Esophagus muscularis mucosa (tissue), 4 donors: Measurements from ENCODE around the gene ADAM22. TPM values are rescaled to one million over a fixed set of nuclear protein-coding genes. Genes with fewer than 3 reads are reported as not detected.

Source experiments
- DNase-seq: peaks from one replicate; pipeline ENCODE4 v3.0.0-alpha.2; 2017; ENCODE audit errors: extremely low spot score
- H3K27ac ChIP-seq, 4 donors: fragments of 200-600 bp; sonication (generic); replicated peaks in 1 of 4; 1 replicate in 3 of 4; 2 replicates in 1 of 4; pipeline ENCODE4 v1.5.1; 2016 to 2019; ENCODE audit warnings: mild to moderate bottlenecking in 1 of 4
- H3K27me3 ChIP-seq, 4 donors: fragments of 200-600 bp; sonication (generic); one replicate each; pipeline versions ENCODE4 v1.5.1 to v1.6.0; 2016 to 2019
- H3K36me3 ChIP-seq, 4 donors: fragments of 200-600 bp; sonication (generic); one replicate each; pipeline ENCODE4 v1.5.1; 2016 to 2019
- H3K4me1 ChIP-seq, 4 donors: fragments of 200-600 bp; sonication (generic); one replicate each; pipeline ENCODE4 v1.5.1; 2016 to 2019
- H3K4me3 ChIP-seq, 4 donors: fragments of 200-600 bp; sonication (generic); 1 replicate in 2 of 4; 2 replicates in 2 of 4; pipeline ENCODE4 v1.5.1; 2016 to 2019; ENCODE audit warnings: mild to moderate bottlenecking in 4 of 4, moderate library complexity in 1 of 4
- H3K9me3 ChIP-seq, 4 donors: fragments of 200-600 bp; sonication (generic); 1 replicate in 3 of 4; 2 replicates in 1 of 4; pipeline ENCODE4 v1.5.1; 2016 to 2019
- EP300 ChIP-seq: sonication (generic); formaldehyde crosslinking; IDR thresholded peaks from one replicate; pipeline ENCODE4 v1.6.1; 2017; ENCODE audit warnings: antibody characterized with exemption
- POLR2A ChIP-seq: fragments of 450-650 bp; IDR thresholded peaks from one replicate; pipeline ENCODE4 v1.6.1; 2017; ENCODE audit warnings: antibody characterized with exemption, moderate library complexity, mild to moderate bottlenecking, low read depth
- POLR2AphosphoS5 ChIP-seq, 2 donors: sonication (generic); formaldehyde crosslinking; IDR thresholded peaks; one replicate each; pipeline ENCODE4 v1.6.1; 2017; ENCODE audit warnings: antibody characterized with exemption in 2 of 2
- WGBS: methylation state at CpG from one replicate; pipeline ENCODE4 v1.1.5; 2018; 5-methylcytosine and 5-hydroxymethylcytosine counted together
- intact Hi-C: fragments of 100-400 bp; cut with DNase I; formaldehyde crosslinking; loops from one replicate; pipeline ENCODE4 v1.15.1; 2023
- total RNA-seq, 4 donors: library from RNA; depleted of rRNA; stranded (reverse); fragments of >200 nt; gene quantifications; one replicate each; pipeline versions ENCODE4 v1.1.0 to v1.2.1, GENCODE V29; 2016
- TF ChIP-seq, protein P1 (sequence below), 3 experiments: fragments of 200-600 bp in 2 of 3; fragments of 450-650 bp in 1 of 3; sonication (generic) in 2 of 3; IDR thresholded peaks; one replicate each; pipeline ENCODE4 v1.5.1; 2017 to 2019; ENCODE audit warnings: antibody characterized with exemption in 3 of 3, mild to moderate bottlenecking in 2 of 3, moderate library complexity in 1 of 3

Gene ADAM22
- total RNA-seq, 4 donors from 2014 or later: 1.0 to 3.3 (median 1.9) TPM

DNA sequence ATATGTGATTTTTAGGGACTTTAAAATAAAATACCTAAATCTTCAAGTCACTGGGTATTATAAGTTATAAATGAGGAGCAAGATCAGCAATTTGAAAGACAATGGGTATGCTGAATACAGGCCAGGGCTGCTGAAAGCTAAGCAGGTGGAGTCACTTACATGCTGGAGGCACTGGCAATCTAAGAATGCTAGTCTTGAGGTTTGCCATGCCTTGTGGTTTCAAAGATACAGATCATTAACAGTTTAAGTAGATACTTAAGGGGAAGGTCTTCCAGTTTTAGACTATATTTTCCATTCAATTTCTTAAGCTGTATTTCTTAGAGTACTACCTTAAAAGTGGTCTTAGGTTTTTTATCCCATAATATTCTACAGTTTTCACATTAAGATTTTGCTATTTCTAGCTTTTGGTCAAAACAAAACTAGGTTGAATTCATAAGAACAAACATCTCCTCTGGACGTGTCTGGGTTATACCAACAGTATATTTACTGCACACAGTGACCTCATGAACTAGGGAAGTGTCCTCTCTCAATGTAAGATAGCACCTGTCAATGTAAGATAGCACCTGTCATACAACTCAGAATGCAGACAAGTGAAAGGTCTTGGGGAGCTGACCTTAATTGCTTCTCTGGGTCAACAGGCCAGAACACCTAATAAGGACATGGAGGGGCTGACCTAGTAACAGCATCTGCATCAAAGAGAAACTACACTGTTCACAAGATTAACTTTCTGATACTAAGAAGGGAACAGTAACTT lies 283.8 kb downstream of the ADAM22 start:
- H3K36me3 ChIP-seq: peaks cover 3 to 42% (median 30%) of the 10 kb centered on the region in 4 donors
- intact Hi-C loops: no loop called here
- WGBS: 59% methylated on average over 1 of the region's 1 CpG
- H3K27ac ChIP-seq: peak overlapping the region in 1 of 4 donors; percentile 89
- H3K27me3 ChIP-seq: no peaks in the 10 kb centered on the region
- peaks cover 8 to 31% (median 21%) of the 10 kb centered on the region in 4 donors for H3K4me1 ChIP-seq
- TF ChIP-seq POLR2A (no peak), POLR2AphosphoS5 (IDR thresholded peaks at IDR 0.05) (no peak), EP300 (no peak)
- TF ChIP-seq, protein P1, sequence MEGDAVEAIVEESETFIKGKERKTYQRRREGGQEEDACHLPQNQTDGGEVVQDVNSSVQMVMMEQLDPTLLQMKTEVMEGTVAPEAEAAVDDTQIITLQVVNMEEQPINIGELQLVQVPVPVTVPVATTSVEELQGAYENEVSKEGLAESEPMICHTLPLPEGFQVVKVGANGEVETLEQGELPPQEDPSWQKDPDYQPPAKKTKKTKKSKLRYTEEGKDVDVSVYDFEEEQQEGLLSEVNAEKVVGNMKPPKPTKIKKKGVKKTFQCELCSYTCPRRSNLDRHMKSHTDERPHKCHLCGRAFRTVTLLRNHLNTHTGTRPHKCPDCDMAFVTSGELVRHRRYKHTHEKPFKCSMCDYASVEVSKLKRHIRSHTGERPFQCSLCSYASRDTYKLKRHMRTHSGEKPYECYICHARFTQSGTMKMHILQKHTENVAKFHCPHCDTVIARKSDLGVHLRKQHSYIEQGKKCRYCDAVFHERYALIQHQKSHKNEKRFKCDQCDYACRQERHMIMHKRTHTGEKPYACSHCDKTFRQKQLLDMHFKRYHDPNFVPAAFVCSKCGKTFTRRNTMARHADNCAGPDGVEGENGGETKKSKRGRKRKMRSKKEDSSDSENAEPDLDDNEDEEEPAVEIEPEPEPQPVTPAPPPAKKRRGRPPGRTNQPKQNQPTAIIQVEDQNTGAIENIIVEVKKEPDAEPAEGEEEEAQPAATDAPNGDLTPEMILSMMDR (IDR thresholded peaks at IDR 0.05): no peak
- DNase-seq: no peak
- H3K4me3 ChIP-seq: peak overlapping the region in 3 of 4 donors; percentile 75 to 98 (median 86)
- no peaks in the 10 kb centered on the region for H3K9me3 ChIP-seq

DNA sequence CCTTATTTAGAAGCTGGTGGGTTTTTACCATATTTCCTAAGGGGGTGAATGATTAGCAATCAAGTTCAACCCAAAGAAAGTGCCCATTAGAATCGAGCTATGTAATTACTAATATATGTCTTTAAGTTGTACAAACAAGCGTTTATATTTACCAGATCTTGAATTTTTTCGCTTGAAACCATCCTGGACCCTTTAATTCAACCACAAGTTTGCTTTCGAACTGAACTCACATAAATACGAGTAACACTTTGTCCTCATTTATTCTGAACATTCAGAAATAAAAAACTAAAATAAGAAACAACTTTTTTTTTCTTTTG lies 284.3 kb downstream of the ADAM22 start:
- TF ChIP-seq EP300 (no peak), POLR2AphosphoS5 (IDR thresholded peaks at IDR 0.05) (no peak), POLR2A (no peak)
- TF ChIP-seq, protein P1 (IDR thresholded peaks at IDR 0.05): no peak
- peak overlapping the region in 3 of 4 donors; percentile 36 to 89 (median 72) for H3K27ac ChIP-seq
- 56% methylated on average over 5 of the region's 5 CpGs for WGBS

DNA sequence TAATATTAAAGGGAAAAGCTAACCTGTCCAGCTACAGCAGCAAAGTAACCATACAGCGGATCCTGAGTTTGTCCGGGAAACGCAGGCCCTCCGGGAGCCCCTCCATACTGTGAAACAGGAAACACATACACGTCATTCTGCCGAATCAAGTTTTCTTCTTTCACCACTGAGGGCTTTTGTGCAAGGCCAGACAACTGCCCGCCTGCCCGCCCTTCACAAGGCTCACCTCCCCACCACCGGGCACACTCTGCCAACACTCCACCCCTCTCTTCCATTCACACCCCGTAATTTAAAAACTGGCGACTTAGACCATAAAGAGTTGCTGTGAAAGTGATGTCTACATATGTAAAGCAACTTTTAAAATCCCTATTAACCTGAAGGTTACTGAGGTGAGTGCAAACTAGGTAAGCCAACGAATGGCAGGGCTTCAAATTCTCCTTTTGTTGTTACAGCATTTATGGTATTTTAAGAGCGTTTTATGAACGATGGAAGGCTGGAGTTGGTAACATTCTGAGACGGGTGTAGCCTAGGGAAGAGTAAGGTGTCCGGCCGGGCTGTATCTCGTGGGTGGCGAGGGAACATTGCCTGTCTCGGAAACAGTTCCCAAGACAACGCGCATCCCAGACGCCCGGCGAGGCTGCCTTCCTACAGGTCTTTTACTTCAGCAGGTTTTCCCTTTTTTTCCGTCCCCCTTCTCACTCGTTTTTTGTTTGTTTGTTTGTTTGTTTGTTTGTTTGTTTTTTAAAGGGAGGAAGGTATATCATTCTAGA lies 285.0 kb downstream of the ADAM22 start:
- Histone ChIP-seq H3K9me3 (no peaks in the 10 kb centered on the region), H3K4me1 (peaks cover 8 to 31% (median 21%) of the 10 kb centered on the region in 4 donors), H3K27ac (peak overlapping the region; percentile 72 to 89 (median 86)), H3K36me3 (peaks cover 3 to 31% (median 23%) of the 10 kb centered on the region in 4 donors), H3K27me3 (no peaks in the 10 kb centered on the region), H3K4me3 (peak overlapping the region; percentile 75 to 99 (median 92))
- WGBS: 2% methylated on average over 27 of the region's 27 CpGs
- no peak for DNase-seq
- intact Hi-C loops: no loop called here
- no peak for TF ChIP-seq POLR2A
- TF ChIP-seq POLR2AphosphoS5 (IDR thresholded peaks at IDR 0.05): peak in 1 of 2 donors; percentile 4

More for the DNA sequence above, 284.3 kb downstream of the ADAM22 start:
- Histone ChIP-seq H3K4me1 (peaks cover 8 to 31% (median 21%) of the 10 kb centered on the region in 4 donors), H3K9me3 (no peaks in the 10 kb centered on the region), H3K27me3 (no peaks in the 10 kb centered on the region), H3K36me3 (peaks cover 3 to 37% (median 26%) of the 10 kb centered on the region in 4 donors), H3K4me3 (peak overlapping the region; percentile 75 to 99 (median 92))
- intact Hi-C loops: no loop called here
- DNase-seq: no peak

DNA sequence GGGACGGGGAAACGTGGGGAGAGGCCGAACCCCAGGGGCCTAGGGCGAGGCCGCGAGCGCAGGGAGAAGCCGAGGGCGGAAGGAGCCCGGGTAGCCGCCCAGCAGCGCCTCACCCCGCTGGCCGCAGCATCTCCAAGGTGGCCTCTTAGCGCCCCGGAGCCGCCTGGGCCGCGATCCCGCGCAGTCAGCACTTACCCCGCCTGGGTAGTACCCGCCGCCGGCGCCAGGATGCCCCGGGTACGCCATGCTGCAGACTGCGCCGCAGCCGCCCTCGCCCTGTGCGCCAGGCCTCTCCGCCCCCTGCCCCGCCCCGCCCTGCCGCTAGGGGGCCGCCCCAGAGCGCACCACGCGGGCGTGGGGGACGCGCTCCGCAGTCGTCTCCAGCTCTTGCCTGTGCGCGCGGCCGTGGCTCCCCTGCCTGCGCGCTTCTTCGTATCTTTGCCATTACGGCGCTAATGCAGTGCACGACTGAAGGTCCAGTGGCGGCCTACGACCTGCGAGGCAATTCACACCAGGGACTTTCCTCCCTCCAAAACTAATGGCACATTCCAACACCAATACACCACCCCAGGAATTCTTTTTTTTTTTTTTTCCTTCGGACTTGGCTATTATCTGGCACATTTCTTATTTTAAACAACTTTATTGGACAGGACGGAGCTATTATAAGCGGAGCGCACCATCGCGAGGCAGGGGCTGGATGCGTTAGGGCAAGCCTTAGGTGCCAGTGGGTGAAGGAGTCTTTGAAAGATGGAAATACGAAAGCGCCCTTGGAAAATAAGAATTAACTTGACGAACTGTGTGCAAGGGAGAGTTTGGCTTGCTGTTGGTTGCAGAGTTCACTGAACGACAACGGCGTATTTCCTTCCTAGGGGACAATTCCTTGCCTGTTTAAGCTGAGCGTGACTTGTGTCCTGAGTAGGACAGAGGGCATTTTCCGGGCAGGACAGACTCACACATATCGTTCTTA lies 286.0 kb downstream of the ADAM22 start, which contains the start of gene SRI:
SRI (minus strand) TSS at position 258 of the 967 bp plus-strand sequence; CDS start at position 246, 12 bp downstream.
- intact Hi-C loops: no loop called here
- DNase-seq: peak; percentile 96
- Histone ChIP-seq H3K27me3 (no peaks in the 10 kb centered on the region), H3K27ac (peak within 1 kb of the TSS; percentile 72 to 89 (median 86)), H3K4me1 (peaks cover 8 to 31% (median 21%) of the 10 kb centered on the region in 4 donors), H3K36me3 (peaks cover 3 to 24% (median 18%) of the 10 kb centered on the region in 4 donors), H3K4me3 (peak within 1 kb of the TSS; percentile 75 to 99 (median 92)), H3K9me3 (no peaks in the 10 kb centered on the region)
- WGBS: under 1% methylated on average over 33 of the region's 75 CpGs
- TF ChIP-seq, protein P1 (IDR thresholded peaks at IDR 0.05): peak; percentile 72 to 97 (median 73)
- TF ChIP-seq POLR2A (no peak), POLR2AphosphoS5 (IDR thresholded peaks at IDR 0.05) (peak; percentile 47 to 74)
